Muscle layer of duodenum (tissue), 2 donors: ENCODE results near the gene ST6GALNAC1.
A peak's percentile ranks its signal among the peaks of the same experiment; 100 is the strongest.

ENCODE experiments used
- H3K27ac ChIP-seq: one replicate; pipeline ENCODE4 v1.7.0; 2013; ENCODE audit warnings: mild to moderate bottlenecking, low read length
- H3K27me3 ChIP-seq: one replicate; pipeline ENCODE4 v1.7.0; 2013; ENCODE audit warnings: low read depth, mild to moderate bottlenecking, control low read depth, low read length
- H3K36me3 ChIP-seq, 2 donors: one replicate each; pipeline ENCODE4 v1.7.0; 2013; ENCODE audit warnings: low read length in 2 of 2, control low read depth in 1 of 2, mild to moderate bottlenecking in 1 of 2; ENCODE audit not compliant: insufficient read depth in 2 of 2, control insufficient read depth in 1 of 2
- H3K4me1 ChIP-seq, 2 donors: one replicate each; pipeline ENCODE4 v1.7.0; 2013; ENCODE audit warnings: low read length in 2 of 2, mild to moderate bottlenecking in 2 of 2, control low read depth in 1 of 2, moderate library complexity in 1 of 2; ENCODE audit not compliant: insufficient read depth in 2 of 2, control insufficient read depth in 1 of 2
- H3K4me3 ChIP-seq, 2 donors: one replicate each; pipeline ENCODE4 v1.7.0; 2013; ENCODE audit warnings: low read length in 2 of 2, low read depth in 1 of 2, mild to moderate bottlenecking in 1 of 2
- H3K9me3 ChIP-seq, 2 donors: one replicate each; pipeline ENCODE4 v1.7.0; 2013; ENCODE audit warnings: low read length in 2 of 2, control low read depth in 1 of 2, mild to moderate bottlenecking in 1 of 2; ENCODE audit not compliant: control insufficient read depth in 1 of 2
- donor health status: healthy.

ST6GALNAC1 gene

DNA sequence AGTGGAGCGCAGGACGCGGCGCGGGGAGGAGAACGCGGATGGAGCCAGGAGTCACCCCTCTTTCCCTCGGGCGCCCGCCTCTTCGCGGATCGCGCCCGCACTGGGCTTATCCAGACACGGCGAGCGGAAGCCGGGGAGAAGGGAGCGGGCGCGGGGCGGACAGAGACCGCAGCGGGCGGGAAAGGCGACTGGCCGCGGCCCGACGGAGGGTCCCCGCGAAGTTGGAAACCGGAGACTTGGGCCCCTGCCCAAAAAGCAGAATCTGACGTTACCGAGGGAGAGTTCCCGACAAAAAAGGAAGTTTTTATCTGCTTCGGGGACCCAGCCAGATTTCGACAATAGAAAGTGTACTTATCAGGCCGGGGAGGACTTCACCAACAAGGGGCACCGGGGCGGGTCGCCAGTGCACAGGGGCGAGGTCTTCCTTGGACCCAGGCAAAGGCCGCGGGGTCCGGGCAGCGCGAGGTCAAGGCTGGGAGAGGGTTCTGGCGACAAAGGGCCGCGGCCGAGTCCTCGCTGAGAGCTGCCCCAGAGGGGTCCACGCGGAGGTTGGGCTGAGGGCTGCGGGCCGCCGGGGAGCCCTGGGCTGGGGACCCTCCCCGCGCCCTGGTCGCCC is 58.4 kb downstream of the ST6GALNAC1 start:
- peaks cover 17% of the 10 kb centered on the region for H3K27me3 ChIP-seq
- no peak overlapping the region for H3K27ac ChIP-seq

DNA sequence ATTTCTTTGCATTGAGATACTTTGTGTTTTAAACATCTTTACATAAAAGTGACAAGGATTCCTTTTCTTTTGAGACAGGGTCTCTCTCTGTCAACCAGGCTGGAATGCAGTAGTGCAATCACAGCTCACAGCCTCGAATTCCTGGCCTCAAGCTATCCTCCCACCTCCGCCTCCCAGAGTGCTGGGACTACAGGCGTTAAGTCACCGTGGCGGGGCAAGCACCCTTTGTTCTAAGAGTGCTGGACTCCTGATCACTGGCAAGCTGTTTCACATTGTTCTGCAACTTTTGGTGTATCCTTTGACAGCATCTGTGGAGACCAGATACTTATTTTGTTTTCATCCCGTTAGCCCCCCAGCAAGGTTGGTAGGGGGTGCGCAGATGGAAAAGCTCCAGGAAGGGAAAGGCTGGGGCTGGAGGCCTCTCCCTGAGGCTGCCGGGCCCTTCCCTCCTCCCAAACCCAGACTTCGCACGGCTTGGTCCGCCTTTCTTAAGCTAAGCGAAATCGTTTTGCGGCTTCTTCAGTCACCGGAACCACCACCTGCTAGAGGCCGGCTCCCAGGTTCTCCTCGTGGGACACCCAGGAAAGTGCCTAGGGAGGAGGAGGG is 59.0 kb downstream of the ST6GALNAC1 start:
- Histone ChIP-seq H3K4me3 (peak overlapping the region; percentile 52 to 78), H3K9me3 (peaks cover 0 to 2% of the 10 kb centered on the region in 2 donors), H3K4me1 (peaks cover 0 to 24% of the 10 kb centered on the region in 2 donors), H3K27ac (no peak overlapping the region), H3K36me3 (no peaks in the 10 kb centered on the region), H3K27me3 (peaks cover 17% of the 10 kb centered on the region)

More for the DNA sequence above, 58.4 kb downstream of the ST6GALNAC1 start:
- Histone ChIP-seq H3K4me1 (peaks cover 0 to 24% of the 10 kb centered on the region in 2 donors), H3K9me3 (no peaks in the 10 kb centered on the region), H3K36me3 (no peaks in the 10 kb centered on the region), H3K4me3 (peak overlapping the region; percentile 52 to 78)

DNA sequence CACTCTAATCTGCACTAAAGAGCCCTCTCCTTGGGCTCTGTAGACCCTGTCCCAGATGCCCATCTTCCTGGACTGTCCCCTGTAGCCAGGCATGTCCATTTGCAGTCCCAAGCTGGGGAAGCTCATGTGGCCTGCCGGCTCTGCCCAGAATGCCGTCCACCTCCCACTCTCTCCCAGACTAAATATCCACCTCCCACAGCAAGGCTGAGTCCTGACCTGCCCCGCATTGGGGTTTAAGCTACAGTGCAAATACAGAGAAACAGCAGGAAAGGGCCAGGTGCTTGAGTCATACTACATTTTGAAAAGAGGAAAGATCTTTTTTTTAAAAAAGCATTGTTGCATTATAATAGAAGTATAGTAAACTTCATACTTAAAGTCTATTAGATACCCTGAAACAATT is 60.9 kb downstream of the ST6GALNAC1 start:
- Histone ChIP-seq H3K36me3 (no peaks in the 10 kb centered on the region), H3K27me3 (peaks cover 12% of the 10 kb centered on the region), H3K27ac (no peak overlapping the region), H3K4me3 (no peak overlapping the region), H3K9me3 (peaks cover 0 to 2% of the 10 kb centered on the region in 2 donors), H3K4me1 (peaks cover 0 to 24% of the 10 kb centered on the region in 2 donors)

DNA sequence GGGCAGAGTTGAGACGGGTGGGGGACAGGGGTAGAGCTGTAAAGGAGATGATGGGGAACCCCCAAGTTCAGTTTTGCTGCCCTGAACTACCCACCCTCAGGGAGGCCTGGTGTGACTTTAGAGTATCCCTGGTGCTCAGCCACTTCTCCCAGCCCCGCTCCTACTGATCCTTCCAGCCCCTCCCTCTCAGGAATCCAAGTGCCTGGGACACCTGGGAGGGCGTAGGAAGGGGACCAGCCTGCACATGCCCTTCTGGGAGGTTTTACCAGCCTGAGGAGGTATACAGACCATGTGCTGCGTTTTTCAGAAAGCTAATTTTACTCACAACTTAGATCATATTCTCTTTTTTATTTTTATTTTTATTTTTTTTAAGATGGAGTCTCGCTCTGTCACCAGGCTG is 62.0 kb downstream of the ST6GALNAC1 start:
- Histone ChIP-seq H3K27ac (no peak overlapping the region), H3K36me3 (no peaks in the 10 kb centered on the region)

DNA sequence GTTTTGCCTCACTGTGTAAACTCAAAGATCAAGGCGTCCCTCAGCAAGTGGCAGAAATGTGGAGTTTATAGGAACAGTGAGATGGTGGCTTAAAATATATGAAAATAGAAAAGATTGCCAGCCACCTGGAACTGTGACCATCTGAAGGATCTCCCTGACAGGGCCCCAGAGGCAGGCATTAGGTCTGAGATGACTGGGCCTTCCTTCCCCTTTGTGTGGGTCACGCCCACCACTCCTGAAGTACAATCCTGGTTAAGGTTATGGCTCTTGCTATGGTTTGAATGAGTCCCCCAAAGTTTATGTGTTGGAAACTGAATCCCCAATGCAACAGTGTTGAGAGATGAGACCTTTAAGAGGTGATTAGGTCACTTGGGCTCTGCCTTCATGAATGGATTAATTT is 64.3 kb downstream of the ST6GALNAC1 start:
- peaks cover 0 to 2% of the 10 kb centered on the region in 2 donors for H3K9me3 ChIP-seq
- no peaks in the 10 kb centered on the region for H3K36me3 ChIP-seq
- no peak overlapping the region for H3K4me3 ChIP-seq
- peaks cover under 1% of the 10 kb centered on the region for H3K27me3 ChIP-seq
- no peak overlapping the region for H3K27ac ChIP-seq
- no peaks in the 10 kb centered on the region for H3K4me1 ChIP-seq

More for the DNA sequence above, 62.0 kb downstream of the ST6GALNAC1 start:
- H3K9me3 ChIP-seq, result peaks cover 0 to 2% of the 10 kb centered on the region in 2 donors
- peaks cover 6% of the 10 kb centered on the region for H3K27me3 ChIP-seq
- H3K4me1 ChIP-seq, result peaks cover 0 to 18% of the 10 kb centered on the region in 2 donors
- H3K4me3 ChIP-seq, result no peak overlapping the region

DNA sequence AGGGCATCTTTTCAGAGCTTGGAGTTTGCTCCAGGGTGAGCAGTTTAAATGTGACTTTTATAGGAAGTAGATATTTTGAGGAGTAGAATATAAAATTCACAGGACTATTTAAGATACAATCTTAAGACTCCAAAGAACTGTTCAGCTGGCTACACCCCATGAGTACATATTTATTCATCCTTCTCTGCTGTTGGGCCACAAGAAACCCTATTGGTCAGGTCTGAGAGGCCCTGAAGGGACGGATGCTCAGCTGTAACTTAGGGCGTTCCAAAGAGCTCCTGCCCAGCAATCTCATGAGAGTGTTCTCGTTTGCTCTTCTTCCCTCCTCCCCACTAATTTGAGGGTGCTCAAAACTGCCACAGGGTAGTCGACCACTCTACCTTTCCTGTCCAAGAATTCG is 65.2 kb downstream of the ST6GALNAC1 start:
- no peak overlapping the region for H3K27ac ChIP-seq
- H3K4me3 ChIP-seq, result no peak overlapping the region
- no peaks in the 10 kb centered on the region for H3K36me3 ChIP-seq
- H3K4me1 ChIP-seq, result no peaks in the 10 kb centered on the region
- H3K9me3 ChIP-seq, result peaks cover 0 to 2% of the 10 kb centered on the region in 2 donors
- no peaks in the 10 kb centered on the region for H3K27me3 ChIP-seq

DNA sequence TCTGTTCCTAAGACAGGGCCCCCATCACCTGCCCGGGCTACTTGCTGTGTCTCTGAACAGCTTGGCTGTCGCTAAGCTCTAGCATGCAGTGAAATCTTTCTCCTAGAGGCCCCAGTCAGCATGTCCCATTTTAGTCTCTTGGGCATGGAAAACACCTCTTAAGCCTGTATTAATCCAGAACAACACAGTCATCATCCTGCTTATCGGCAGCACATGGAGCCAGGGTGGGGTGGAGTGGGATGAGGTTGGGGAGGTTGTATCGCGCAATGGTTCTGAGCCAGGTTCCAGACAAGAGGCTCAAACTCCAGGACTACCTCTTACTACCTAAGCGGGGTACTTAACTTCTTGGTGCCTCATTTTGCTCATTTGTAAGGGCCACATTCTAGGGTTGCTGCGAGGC is 65.7 kb downstream of the ST6GALNAC1 start:
- peaks cover 0 to 2% of the 10 kb centered on the region in 2 donors for H3K9me3 ChIP-seq

DNA sequence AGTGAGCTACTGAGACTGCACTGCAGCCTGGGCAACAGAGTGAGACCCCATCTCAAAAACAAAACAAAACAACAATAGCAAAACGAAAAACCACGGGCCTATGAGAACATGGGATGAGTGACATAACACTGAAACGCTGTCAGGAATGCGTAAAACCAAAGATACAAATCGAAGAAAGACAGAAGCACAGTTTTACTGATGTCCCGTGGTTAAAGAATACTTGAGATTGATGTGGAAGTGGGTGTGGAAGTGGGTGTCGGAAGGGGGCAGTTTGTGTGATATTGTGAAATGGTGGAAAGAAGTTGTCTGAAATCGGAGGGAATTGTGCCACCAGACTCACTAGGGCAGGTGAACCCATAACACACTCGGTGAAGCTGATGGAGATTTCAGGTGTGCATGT is 67.4 kb downstream of the ST6GALNAC1 start:
- Histone ChIP-seq H3K36me3 (no peaks in the 10 kb centered on the region), H3K27ac (no peak overlapping the region), H3K4me1 (no peaks in the 10 kb centered on the region), H3K27me3 (no peaks in the 10 kb centered on the region), H3K4me3 (no peak overlapping the region), H3K9me3 (peaks cover 0 to 2% of the 10 kb centered on the region in 2 donors)

More for the DNA sequence above, 65.7 kb downstream of the ST6GALNAC1 start:
- no peaks in the 10 kb centered on the region for H3K4me1 ChIP-seq
- no peak overlapping the region for H3K27ac ChIP-seq
- no peaks in the 10 kb centered on the region for H3K27me3 ChIP-seq
- no peaks in the 10 kb centered on the region for H3K36me3 ChIP-seq
- H3K4me3 ChIP-seq, result no peak overlapping the region

DNA sequence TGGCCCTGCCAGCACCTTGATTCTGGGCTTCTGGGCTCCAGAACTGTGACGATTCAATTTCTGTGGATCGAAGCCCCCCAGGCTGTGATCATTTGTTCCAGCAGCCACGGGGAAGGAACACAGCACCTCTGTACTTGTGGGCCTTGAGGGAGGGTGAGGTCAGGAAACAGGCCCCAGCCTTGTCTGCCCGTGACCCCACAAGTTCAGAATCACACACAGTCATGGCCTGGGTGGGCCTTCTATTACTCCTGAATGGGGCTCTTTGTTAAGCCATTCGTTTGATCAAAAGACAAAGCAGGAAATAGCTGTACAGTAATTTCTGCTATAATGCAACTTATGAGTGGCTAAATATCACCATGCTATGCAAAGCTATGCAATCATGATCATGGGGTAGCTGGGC is 68.0 kb downstream of the ST6GALNAC1 start:
- no peak overlapping the region for H3K27ac ChIP-seq
- no peaks in the 10 kb centered on the region for H3K4me1 ChIP-seq
- H3K36me3 ChIP-seq, result no peaks in the 10 kb centered on the region
- H3K4me3 ChIP-seq, result no peak overlapping the region
- H3K27me3 ChIP-seq, result no peaks in the 10 kb centered on the region
- peaks cover 0 to 2% of the 10 kb centered on the region in 2 donors for H3K9me3 ChIP-seq
